GM18861 (cell line): Measurements from ENCODE around the gene NBPF26.
"Not testable (repeated sequence)": the region's sequence is repeated elsewhere in the genome, so short reads cannot be mapped to it uniquely, and the experiment has no call there.

Experiments
- ATAC-seq: cut with Tn5 transposase; IDR thresholded peaks from one replicate; pipeline ENCODE4 v1.9.1; 2021; ENCODE audit not compliant: unreplicated experiment

Gene NBPF26

DNA sequence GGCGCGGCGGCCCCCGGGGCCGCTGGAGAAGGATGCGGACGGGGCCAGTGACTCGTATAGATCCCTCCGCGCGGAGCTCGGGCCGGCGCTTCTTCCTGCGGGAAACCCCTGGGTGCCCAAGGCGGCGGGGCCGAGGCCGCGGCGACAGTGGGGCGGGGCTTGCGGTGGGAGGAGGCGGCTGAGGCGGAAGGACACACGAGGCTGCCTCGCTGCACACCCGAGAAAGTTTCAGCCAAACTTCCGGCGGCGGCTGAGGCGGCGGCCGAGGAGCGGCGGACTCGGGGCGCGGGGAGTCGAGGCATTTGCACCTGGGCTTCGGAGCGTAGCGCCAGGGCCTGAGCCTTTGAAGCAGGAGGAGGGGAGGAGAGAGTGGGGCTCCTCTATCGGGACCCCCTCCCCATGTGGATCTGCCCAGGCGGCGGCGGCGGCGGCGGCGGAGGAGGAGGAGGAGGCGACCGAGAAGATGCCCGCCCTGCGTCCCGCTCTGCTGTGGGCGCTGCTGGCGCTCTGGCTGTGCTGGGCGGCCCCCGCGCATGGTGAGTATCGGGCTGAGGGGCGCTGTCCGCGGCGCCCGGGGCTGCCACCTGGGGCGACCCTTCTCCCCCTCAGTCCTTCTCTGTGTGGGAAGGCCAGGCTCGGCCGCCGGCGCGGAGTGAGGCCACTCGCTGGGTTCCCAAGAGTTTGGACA is at the start of gene NBPF26:
TSS of gene NBPF26 (plus strand) at position 231 of the 688 bp plus-strand sequence.
- not testable (repeated sequence) for ATAC-seq

DNA sequence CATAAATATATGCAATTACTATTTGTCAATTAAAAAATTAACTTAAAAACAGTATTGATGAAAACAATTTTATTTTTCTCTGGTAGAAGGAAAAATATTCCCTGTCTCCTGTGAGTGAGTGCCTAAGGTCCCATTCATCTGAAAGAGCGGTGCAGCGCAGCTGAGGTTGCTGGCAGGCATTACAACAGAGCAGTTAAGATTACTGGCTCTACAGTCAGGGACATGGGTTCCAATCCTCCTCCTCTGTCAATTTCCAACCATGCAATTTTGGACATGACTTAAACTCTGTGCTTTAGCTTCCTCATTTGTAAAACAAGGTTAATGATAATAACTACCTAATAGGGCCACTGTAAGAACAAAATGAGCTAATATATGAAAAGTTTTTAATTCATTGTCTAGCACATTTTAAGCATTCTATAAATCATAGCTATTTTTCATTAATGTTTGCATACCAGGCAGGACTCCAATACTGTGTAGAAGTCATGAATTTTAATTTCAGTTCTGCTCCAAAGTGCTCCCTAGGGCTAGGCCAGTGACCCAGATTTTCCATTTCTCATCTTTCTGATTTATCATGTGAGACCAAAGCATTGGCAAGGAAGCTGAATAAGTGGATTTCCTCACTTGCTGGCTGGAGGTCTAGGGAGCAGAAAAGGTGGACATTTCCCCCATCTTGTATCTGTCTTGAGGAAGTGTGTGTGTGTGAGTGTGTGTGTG is 43.5 kb upstream of the NBPF26 start:
- ATAC-seq, result not testable (repeated sequence)

DNA sequence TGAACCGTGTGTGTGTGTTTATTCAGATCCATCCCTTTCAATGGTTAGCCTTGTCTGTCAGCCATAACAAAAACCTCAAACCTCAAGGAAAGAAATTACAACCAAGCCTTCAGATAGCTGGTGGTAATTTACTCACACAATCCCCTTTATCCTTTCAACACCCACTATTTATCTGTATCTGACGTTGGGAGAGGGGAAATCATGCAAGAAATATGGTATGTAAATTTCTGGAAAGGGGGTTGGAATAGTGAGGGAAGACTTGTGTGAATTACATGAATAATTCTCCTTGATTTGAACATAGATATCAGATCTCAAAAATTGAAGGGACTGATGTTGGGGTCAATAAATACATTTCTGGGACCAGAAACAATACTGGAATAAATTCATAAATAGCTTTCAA is 42.8 kb upstream of the NBPF26 start:
- not testable (repeated sequence) for ATAC-seq

DNA sequence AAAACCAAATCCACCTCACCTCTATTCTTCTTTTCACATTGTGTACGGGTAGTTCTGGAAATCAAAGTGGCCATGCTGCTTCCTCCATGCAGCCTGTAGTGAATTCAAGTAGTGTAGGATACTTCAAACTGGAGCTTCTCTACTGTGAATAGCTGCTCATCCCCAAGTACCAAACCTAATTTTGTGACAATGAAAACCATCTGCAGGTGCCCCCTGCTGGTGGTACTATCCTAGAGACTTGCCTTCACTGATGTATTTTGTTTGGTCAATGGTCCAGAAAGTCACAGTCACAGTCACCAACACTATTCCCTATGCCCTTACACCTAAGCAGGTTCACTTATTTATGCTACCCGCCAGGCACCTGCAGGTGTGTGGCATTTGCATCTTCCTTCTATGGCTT is 39.3 kb upstream of the NBPF26 start:
- not testable (repeated sequence) for ATAC-seq

DNA sequence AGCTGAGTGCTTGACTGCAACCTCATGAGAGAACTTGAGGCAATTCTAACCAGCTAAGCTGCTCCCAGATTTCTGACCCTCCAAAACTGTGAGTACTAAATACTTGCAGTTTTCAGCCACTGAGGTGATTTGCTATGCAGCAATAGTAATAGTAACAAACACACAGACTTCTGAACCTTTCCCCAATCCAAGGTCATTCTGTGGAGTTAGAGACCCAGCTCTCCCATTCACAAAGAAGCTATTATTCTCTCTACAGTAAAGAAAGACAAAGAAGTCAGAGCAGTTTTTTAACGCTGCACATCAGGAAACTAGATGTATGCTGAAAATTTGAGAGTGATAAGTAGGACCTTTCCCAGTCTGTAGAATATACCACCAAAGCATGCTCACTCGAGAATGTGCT is 38.1 kb upstream of the NBPF26 start:
- not testable (repeated sequence) for ATAC-seq

DNA sequence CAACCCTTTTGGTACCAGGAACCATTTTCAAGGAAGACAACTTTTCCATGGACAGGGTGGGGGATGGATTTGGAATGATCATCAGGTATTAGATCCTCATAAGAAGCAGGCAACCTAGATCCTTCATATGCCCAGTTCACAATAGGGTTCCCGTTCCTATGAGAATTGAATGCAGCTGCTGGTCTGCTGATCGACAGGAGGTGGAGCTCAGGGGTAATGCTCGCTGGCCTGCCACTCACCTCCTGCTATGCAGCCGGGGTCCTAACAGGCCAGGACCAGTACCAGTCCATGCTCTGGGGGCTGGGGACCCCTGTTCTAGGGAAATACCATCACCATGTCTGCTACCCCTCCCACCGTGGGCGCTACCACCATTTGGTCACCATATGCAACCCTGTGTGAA is 36.5 kb upstream of the NBPF26 start:
- ATAC-seq, result not testable (repeated sequence)

DNA sequence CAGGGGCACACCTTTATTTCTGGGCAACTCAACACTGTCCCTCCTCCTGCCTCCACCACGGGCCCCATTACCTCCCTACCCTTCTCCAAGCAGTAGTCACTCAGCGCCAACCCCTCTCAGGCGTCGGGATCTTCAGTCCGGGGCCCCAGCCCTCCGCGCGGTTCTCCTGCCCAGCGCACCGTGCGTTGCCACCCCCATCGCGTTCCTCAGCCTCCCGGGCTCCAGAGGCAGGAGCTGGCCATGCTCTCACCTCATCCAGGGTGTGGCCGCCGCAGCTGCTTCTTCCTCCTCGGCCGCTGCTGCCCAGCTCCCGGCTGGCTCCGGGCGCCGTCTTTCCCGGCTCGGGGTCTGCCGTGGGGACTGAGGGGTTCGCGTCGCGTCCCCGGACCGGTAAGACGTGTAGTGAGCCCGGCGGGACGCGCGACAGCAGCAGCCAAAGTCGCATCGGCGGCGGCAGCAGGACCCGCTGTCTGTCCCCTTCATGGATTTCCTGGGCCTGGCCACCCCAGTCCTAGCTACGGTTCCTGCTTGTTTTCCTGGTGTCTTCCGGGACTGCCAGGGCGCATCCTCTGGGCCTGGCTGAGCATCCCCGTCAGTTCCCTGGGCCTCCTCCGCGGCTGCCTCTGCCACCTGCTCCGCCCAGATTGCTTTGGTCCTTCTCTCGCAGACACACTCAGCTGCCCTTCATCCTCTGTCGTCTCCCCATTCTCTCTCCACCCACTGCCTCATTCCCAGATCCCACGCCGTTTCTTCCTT is 22.8 kb upstream of the NBPF26 start:
- ATAC-seq, result not testable (repeated sequence)

DNA sequence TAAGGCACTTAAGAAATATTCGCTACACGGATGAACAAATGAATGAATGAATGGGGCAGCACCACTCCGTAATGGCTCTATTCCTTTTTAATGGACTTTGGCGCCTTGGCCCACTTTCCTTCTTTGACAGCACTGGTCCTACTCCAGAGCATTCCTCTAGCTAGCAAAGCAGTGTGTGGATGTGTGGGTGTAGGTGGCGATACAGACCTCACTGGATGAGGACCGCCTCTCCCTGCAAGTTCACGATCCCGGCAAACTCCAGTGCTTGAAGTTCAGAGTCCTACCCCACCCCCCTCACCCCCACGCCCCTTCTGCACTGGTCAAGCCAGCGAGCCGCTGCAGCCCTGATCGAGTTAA is 409 bp upstream of the NBPF26 start:
- ATAC-seq, result not testable (repeated sequence)

DNA sequence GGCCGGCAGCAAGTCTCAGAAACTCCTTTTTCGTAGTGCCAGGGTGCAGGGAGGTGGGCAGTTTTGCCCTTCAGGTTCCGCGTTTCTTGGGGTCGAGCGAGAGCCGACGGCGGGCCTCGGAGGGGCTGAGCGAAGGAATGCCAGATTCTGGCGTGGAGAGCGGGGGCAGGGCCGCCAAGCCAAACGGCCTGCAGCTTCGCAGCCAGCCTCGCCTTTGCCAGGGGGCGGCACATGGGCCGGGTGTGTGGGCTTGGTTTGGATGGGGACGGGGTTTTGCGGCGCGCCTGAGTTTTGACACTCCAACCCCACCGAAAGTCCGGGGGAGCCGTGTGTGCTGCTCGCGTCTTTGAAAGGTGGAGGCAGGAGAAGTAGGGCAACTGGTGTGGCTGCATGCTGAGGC is 762 bp downstream of the NBPF26 start:
- not testable (repeated sequence) for ATAC-seq

DNA sequence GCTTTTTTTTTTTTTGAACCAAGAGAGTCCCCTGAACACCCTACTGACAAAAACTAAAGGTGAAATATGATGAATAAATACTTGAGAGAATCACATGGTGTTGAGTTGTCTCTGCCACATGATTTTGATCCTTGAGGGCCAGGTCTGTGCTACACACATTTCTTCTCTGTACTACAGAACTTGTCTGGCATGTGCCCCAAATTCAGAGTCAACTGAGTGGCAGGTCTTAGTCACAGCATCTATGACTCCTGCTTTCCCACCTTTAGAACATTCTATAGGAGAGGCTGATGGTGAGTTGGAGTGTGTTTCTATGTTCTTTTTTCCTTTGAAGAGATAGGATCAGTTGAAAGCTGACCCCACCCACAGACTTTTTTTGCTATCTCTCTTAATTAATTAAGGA is 5.1 kb downstream of the NBPF26 start:
- ATAC-seq, result not testable (repeated sequence)

DNA sequence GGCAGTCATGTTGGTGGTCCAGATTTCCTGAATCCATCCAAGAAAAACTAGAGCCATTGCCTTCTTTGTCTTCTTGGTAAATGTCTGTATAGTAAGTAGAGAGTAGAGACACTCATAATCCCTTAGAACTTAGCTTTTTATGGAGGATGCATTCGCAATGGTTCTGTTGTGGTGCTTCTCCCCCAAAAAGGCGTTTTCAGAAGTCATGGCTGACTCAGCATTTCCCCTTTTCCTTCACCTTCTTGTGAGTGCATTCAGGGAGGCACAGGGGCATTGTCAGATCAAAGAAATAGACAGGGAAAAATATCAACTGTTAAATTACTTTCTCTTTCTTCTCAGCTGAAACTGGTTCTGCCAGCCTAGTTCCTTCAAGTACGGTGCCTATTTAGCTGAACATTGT is 45.3 kb downstream of the NBPF26 start:
- not testable (repeated sequence) for ATAC-seq

DNA sequence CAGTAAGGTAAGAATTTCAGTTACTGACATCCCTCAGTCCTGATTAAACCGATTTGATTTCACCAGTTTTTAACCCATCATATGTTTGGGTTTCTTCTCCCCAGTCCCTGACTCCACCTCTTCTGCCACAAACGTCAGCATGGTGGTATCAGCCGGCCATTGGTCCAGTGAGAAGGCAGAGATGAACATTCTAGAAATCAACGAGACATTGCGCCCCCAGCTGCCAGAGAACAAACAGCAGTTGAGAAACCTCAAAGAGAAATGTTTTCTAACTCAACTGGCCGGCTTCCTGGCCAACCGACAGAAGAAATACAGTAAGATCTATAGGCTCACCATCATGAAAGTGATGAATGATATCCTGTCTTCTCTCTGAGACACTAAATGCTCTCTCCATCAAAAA is 81.7 kb downstream of the NBPF26 start:
- not testable (repeated sequence) for ATAC-seq

DNA sequence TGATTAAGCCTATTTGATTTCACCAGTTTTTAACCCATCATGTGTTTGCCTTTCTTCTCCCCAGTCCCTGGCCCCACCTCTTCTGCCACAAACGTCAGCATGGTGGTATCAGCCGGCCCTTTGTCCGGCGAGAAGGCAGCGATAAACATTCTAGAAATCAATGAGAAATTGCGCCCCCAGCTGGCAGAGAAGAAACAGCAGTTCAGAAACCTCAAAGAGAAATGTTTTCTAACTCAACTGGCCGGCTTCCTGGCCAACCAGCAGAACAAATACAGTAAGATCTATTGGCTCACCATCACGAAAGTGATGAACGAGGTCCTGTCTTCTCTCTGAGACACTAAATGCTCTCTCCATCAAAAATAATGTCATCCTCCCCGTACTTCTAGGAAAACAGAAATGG is 88.1 kb downstream of the NBPF26 start:
- not testable (repeated sequence) for ATAC-seq

DNA sequence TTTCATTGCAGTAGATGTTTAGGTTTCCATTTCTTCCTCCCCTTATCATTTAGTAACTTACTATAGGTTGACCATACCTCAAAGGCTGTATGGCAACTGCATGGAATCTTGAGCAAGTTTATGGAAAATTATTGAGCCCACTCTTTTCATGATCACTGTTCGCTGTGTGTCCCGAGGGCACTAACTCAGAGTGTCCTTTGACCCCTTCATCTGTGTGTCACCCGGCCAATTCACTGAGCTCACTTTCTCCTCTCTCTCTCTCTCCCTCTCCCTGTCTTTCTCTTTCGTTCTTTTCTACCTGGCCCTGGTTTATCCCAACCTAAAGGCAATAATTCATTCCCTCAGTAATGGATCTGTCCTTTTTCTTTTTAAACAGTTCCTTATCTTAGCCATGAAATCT is 101.3 kb downstream of the NBPF26 start:
- not testable (repeated sequence) for ATAC-seq

DNA sequence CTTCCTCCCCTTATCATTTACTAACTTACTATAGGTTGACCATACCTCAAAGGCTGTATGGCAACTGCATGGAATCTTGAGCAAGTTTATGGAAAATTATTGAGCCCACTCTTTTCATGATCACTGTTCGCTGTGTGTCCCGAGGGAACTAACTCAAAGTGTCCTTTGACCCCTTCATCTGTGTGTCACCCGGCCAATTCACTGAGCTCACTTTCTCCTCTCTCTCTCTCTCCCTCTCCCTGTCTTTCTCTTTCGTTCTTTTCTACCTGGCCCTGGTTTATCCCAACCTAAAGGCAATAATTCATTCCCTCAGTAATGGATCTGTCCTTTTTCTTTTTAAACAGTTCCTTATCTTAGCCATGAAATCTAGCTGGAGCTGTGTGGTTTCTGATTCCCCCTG is 102.9 kb downstream of the NBPF26 start:
- not testable (repeated sequence) for ATAC-seq

DNA sequence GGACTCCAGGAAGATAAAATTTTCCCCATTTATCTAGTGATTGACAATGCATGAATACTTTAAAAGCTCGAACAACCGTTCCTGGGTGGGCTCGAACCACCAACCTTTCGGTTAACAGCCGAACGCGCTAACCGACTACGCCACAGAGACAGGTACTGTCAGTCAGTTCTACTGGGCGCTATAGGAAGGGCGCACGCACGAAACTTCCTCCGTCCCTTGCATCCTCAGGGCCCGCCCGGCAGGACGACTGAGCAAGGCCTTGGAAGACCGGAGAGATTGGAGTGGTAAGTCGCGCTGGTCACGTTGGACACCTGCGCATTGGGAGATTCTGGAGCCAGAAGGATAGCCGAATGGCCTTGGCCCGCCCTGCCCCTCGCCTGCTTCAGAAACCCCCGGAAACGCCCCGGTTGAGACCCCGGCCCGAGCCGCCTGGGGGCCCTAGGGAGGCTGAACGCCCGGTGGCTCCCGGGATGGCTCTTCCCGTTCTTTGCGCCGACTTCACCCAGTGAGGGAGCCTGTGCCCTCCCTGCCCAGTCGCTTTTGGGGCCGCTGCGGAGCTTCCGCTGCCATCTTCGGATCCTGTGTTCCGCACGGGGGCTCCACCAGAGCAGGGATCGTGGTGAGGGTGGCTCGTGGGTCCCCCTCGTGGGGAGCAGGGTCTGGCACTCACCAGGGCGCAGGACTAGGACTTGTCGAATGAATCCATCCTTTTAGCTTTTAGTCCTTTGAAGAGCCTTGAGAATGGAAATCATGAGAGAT is 120.6 kb downstream of the NBPF26 start:
- not testable (repeated sequence) for ATAC-seq

DNA sequence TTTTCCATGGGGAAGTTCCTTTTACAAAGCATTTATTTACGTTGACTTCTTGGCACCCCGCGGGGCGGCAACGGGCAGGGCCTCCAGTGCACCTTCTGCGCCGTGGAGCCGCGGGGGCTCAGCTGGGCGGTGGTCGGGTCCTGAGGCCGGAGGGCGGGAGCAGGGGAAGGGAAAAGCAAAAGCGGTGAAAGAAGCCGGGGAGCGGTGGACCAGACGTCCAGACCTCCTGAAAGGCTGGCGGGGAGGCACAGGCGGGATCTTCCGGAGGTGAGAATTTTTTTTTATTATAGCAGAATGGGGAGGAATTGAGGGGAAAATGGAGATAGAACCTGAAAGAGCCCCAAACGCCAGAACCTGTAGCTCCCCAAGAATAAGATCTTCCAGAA is 121.2 kb downstream of the NBPF26 start:
- not testable (repeated sequence) for ATAC-seq

DNA sequence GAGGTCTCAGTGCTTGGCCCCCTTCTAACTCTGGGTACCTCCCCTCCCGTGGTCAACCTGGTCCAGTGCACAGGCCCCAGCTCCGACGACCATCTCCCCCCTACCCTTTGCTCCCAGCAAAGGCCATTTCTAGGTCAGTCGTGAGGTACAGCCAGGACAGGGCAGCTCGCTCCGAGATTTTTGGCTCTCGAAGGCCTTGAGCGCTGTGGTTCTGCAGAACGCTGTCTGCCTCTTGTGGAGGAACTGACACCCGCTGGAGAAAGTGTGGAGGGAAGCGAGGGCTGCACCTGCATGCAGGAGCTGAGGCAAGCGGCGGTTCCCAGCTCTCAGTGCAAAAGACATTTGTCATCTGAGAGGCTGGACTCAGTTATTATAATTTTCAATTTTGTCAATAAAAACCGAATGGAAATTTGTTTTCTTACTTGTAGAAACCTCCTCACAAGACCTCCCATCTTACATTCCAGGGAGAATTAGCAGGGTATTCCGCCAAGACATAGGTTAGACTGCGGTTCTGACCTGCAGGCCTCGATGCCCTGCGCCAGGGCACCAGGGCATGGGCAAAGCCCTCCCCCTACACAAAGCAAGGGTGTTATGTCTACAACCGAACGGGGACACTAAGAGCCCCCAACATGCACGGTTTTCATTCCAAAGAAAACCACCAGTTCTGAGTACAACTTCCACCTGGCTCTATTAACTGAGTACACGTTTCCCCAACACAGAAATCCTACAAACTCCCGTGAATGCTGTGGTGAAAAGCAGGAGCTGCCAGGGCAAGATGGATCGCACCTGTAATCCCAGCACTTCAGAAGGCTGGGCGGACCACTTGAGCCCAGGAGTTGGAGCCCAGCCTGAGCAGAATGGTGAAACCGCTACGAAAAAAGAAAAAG is 125.9 kb downstream of the NBPF26 start:
- not testable (repeated sequence) for ATAC-seq

DNA sequence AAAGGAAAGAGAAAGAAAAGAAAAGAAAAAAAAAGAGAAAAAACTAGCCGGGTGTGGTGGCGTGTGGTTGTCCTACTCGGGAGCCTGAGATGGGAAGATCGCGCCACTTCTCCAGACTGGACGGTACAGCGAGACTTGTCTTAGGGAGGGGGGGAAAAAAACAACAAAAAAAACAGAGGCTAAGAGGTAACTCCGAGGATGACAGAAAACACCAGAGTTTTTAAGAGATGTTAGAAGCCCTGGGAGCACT is 126.5 kb downstream of the NBPF26 start:
- ATAC-seq, result not testable (repeated sequence)
